IMR-90 (cell line): ENCODE measurements around the gene FAM168A. TPM values are rescaled to one million over a fixed set of nuclear protein-coding genes. Genes with fewer than 3 reads are reported as not detected.

Source experiments
- ATAC-seq: fragments of 200-7000 bp; cut with Tn5 transposase; 2 replicates; pipeline ENCODE4 v1.9.1; 2020; ENCODE audit warnings: low read depth, mild to moderate bottlenecking, moderate library complexity
- BruUV-seq: library from RNA; stranded (reverse); fragments of 400-500 nt; replicated peaks from 2 replicates; lab custom pipeline; 2021; lab: Mats Ljungman, UMichigan
- CTCF ChIA-PET: fragments of 300-600 bp; formaldehyde crosslinking; extraction: SDS; loops from one replicate; lab custom pipeline; 2021; ENCODE audit warnings: antibody characterized with exemption; lab: Yijun Ruan, JAX
- POLR2A ChIA-PET: fragments of 300-600 bp; sonication (Branson Sonifier 250); formaldehyde crosslinking; loops from one replicate; lab custom pipeline; 2022; ENCODE audit warnings: antibody characterized with exemption; ENCODE audit not compliant: unreplicated experiment; lab: Charles Lee
- DNase-seq: peaks from one replicate; pipeline ENCODE4 v3.0.0; 2013
- H2AFZ ChIP-seq: replicated peaks from 2 replicates; pipeline ENCODE3; 2013; ENCODE audit warnings: low read length, mild to moderate bottlenecking; ENCODE audit not compliant: poor library complexity
- H2AK5ac ChIP-seq: 2 replicates; pipeline ENCODE4 v1.6.1; 2013; ENCODE audit warnings: low read depth, low read length, inconsistent platforms
- H2AK9ac ChIP-seq: replicated peaks from 2 replicates; pipeline ENCODE3; 2013; ENCODE audit warnings: mild to moderate bottlenecking, low read depth, low read length, moderate library complexity; ENCODE audit not compliant: poor library complexity
- H2BK120ac ChIP-seq: 2 replicates; pipeline ENCODE4 v1.6.1; 2013; ENCODE audit warnings: low read depth, low read length, inconsistent platforms
- H2BK15ac ChIP-seq: 3 replicates; pipeline ENCODE4 v1.6.1; 2013; ENCODE audit warnings: low read depth, low read length, inconsistent platforms
- H2BK20ac ChIP-seq: 2 replicates; pipeline ENCODE4 v1.6.1; 2013; ENCODE audit warnings: low read depth, mild to moderate bottlenecking, inconsistent platforms, low read length, moderate library complexity
- H2BK5ac ChIP-seq: 2 replicates; pipeline ENCODE4 v1.6.1; 2013; ENCODE audit warnings: mild to moderate bottlenecking, low read depth, low read length, inconsistent platforms; ENCODE audit not compliant: poor library complexity, severe bottlenecking
- H3K14ac ChIP-seq: replicated peaks from 2 replicates; pipeline ENCODE4 v1.6.1; 2013; ENCODE audit warnings: low read depth, low read length, inconsistent platforms
- H3K18ac ChIP-seq: 2 replicates; pipeline ENCODE4 v1.6.1; 2013; ENCODE audit warnings: low read depth, low read length, control low read depth
- H3K23ac ChIP-seq: 2 replicates; pipeline ENCODE4 v1.6.1; 2013; ENCODE audit warnings: low read depth, low read length, inconsistent platforms
- H3K27ac ChIP-seq: 2 replicates; pipeline ENCODE4 v1.5.1; 2013; ENCODE audit warnings: mild to moderate bottlenecking, control low read depth, low read length; ENCODE audit not compliant: insufficient read depth
- H3K27me3 ChIP-seq: 2 replicates; pipeline ENCODE4 v1.6.1; 2013; ENCODE audit warnings: low read length; ENCODE audit not compliant: control insufficient read depth, insufficient read depth
- H3K36me3 ChIP-seq: 2 replicates; pipeline ENCODE4 v1.6.1; 2013; ENCODE audit warnings: low read length, mixed read lengths; ENCODE audit not compliant: control insufficient read depth, insufficient read depth
- H3K4ac ChIP-seq: 2 replicates; pipeline ENCODE4 v1.6.1; 2013; ENCODE audit warnings: low read depth, low read length, inconsistent platforms
- H3K4me1 ChIP-seq: 2 replicates; pipeline ENCODE4 v1.6.1; 2013; ENCODE audit warnings: low read length, mixed read lengths; ENCODE audit not compliant: control insufficient read depth, insufficient read depth
- H3K4me2 ChIP-seq: 2 replicates; pipeline ENCODE4 v1.6.1; 2013; ENCODE audit warnings: low read depth, mild to moderate bottlenecking, control low read depth, low read length, moderate library complexity
- H3K4me3 ChIP-seq: 2 replicates; pipeline ENCODE4 v1.5.1; 2013; ENCODE audit warnings: low read depth, mild to moderate bottlenecking, control low read depth, low read length, moderate library complexity; ENCODE audit not compliant: insufficient read depth
- H3K56ac ChIP-seq: 2 replicates; pipeline ENCODE4 v1.6.1; 2013; ENCODE audit warnings: low read length, inconsistent platforms; ENCODE audit not compliant: insufficient read depth; ENCODE audit errors: extremely low read depth
- H3K79me1 ChIP-seq, 2 experiments: 2 replicates each; pipeline ENCODE4 v1.6.1; 2013; ENCODE audit warnings: low read length in 2 of 2, inconsistent platforms in 1 of 2, low read depth in 1 of 2
- H3K9ac ChIP-seq: 2 replicates; pipeline ENCODE4 v1.6.1; 2013; ENCODE audit warnings: low read depth, low read length, control low read depth
- H3K9me1 ChIP-seq: 2 replicates; pipeline ENCODE4 v1.6.1; 2013; ENCODE audit warnings: low read length, inconsistent platforms; ENCODE audit not compliant: insufficient read depth
- H3K9me3 ChIP-seq: 2 replicates; pipeline ENCODE4 v1.6.1; 2013; ENCODE audit warnings: low read length; ENCODE audit not compliant: control insufficient read depth, insufficient read depth
- H4K20me1 ChIP-seq: 2 replicates; pipeline ENCODE4 v1.6.1; 2013; ENCODE audit warnings: low read length, inconsistent platforms; ENCODE audit not compliant: insufficient read depth
- H4K5ac ChIP-seq: 2 replicates; pipeline ENCODE4 v1.6.1; 2013; ENCODE audit warnings: mild to moderate bottlenecking, low read depth, low read length, control low read depth
- H4K8ac ChIP-seq, 2 experiments: 2 replicates each; pipeline ENCODE4 v1.6.1; 2013; ENCODE audit warnings: low read depth in 2 of 2, low read length in 2 of 2, control low read depth in 1 of 2, inconsistent platforms in 1 of 2
- H4K91ac ChIP-seq: 2 replicates; pipeline ENCODE4 v1.6.1; 2013; ENCODE audit warnings: low read depth, low read length, inconsistent platforms; ENCODE audit not compliant: insufficient read depth
- BHLHE40 ChIP-seq: fragments of 150-350 bp; IDR thresholded peaks from 2 replicates; pipeline ENCODE4 v1.6.1; 2016; ENCODE audit warnings: mild to moderate bottlenecking, low read depth, low read length
- CTCF ChIP-seq: conservative IDR thresholded peaks from 2 replicates; pipeline ENCODE4 v1.5.1; 2012; ENCODE audit warnings: mild to moderate bottlenecking, low read depth, low read length, improper control_type of control experiment
- FOS ChIP-seq: fragments of 150-350 bp; IDR thresholded peaks from 2 replicates; pipeline ENCODE4 v1.6.1; 2016; ENCODE audit warnings: low read depth, low read length
- MAFK ChIP-seq: IDR thresholded peaks from 2 replicates; pipeline ENCODE4 v1.6.1; 2012; ENCODE audit warnings: low read depth, low read length, improper control_type of control experiment
- MAZ ChIP-seq: IDR thresholded peaks from 2 replicates; pipeline ENCODE4 v1.6.1; 2012; ENCODE audit warnings: low read depth, mild to moderate bottlenecking, low read length, improper control_type of control experiment, moderate library complexity, borderline replicate concordance
- MXI1 ChIP-seq: IDR thresholded peaks from 2 replicates; pipeline ENCODE4 v1.6.1; 2012; ENCODE audit warnings: low read depth, mild to moderate bottlenecking, low read length, moderate library complexity, borderline replicate concordance
- NFE2L2 ChIP-seq: fragments of 150-350 bp; IDR thresholded peaks from 2 replicates; pipeline ENCODE4 v1.6.1; 2016; ENCODE audit warnings: low read depth, mild to moderate bottlenecking, low read length
- POLR2A ChIP-seq: IDR thresholded peaks from 2 replicates; pipeline ENCODE4 v1.6.1; 2012; ENCODE audit warnings: mild to moderate bottlenecking, low read depth, low read length
- RAD21 ChIP-seq: IDR thresholded peaks from 2 replicates; pipeline ENCODE4 v1.6.1; 2012; ENCODE audit warnings: low read length, improper control_type of control experiment
- RCOR1 ChIP-seq: IDR thresholded peaks from 2 replicates; pipeline ENCODE4 v1.6.1; 2012; ENCODE audit warnings: mild to moderate bottlenecking, low read length, improper control_type of control experiment; ENCODE audit not compliant: insufficient replicate concordance
- SMC3 ChIP-seq: fragments of 150-350 bp; IDR thresholded peaks from 2 replicates; pipeline ENCODE4 v1.6.1; 2016; ENCODE audit warnings: low read depth, mild to moderate bottlenecking, antibody characterized with exemption, low read length, moderate library complexity
- WGBS, 2 experiments: methylation state at CpG; one replicate each; pipeline versions ENCODE4 v1.1.5 to v1.1.7; 2013; ENCODE audit warnings: missing lambda C conversion rate in 2 of 2; ENCODE audit not compliant: insufficient read length in 1 of 2; ENCODE audit errors: extremely low coverage in 2 of 2; 5-methylcytosine and 5-hydroxymethylcytosine counted together
- dilution Hi-C: fragments of 300-500 bp; cut with HindIII; formaldehyde crosslinking; loops from one replicate; pipeline ENCODE4 v1.14.3; 2018; ENCODE audit warnings: low sequenced_read_pairs; ENCODE audit not compliant: unreplicated experiment
- in situ Hi-C: fragments of 300-500 bp; cut with MboI; formaldehyde crosslinking; loops from 3 replicates; pipeline ENCODE4 v1.14.3; 2019; ENCODE audit warnings: low sequenced_read_pairs, inconsistent platforms, mixed read lengths
- intact Hi-C: fragments of 100-400 bp; cut with micrococcal nuclease; formaldehyde crosslinking; loops from 2 replicates; pipeline ENCODE4 v1.10.0; 2022
- polyA plus RNA-seq, 3 experiments: library from polyadenylated mRNA; depleted of rRNA; stranded (reverse); fragments of >200 nt; gene quantifications; 2 replicates each; pipeline ENCODE4 v1.2.3, GENCODE V29; 2012; ENCODE audit warnings: low replicate concordance in 1 of 3
- total RNA-seq: library from RNA; depleted of rRNA; stranded (reverse); fragments of >200 nt; gene quantifications from 2 replicates; pipeline ENCODE4 v1.2.3, GENCODE V29; 2012
- TF ChIP-seq, protein P1 (sequence below): fragments of 150-350 bp; IDR thresholded peaks from 2 replicates; pipeline ENCODE4 v1.6.1; 2016; ENCODE audit warnings: low read depth, mild to moderate bottlenecking, low read length, moderate library complexity, borderline replicate concordance
- TF ChIP-seq, protein P2 (sequence below): fragments of 150-350 bp; IDR thresholded peaks from 2 replicates; pipeline ENCODE4 v1.6.1; 2017; ENCODE audit warnings: mild to moderate bottlenecking, antibody characterized with exemption, low read length, low read depth

Gene FAM168A
- total and polyA plus RNA-seq, 2 of the 4 experiments (the other 2 are of a cell fraction), result 13.1 to 22.8 TPM

GRCh38 chr11:73412308-73412707 lies 185.6 kb downstream of the FAM168A start:
- Histone ChIP-seq H3K4ac (no peak overlapping the region), H3K9ac (no peak overlapping the region), H2BK5ac (no peak overlapping the region), H2BK20ac (no peak overlapping the region), H4K5ac (no peak overlapping the region), H3K23ac (no peak overlapping the region), H3K56ac (no peak overlapping the region), H3K4me2 (no peak overlapping the region), H2BK15ac (no peak overlapping the region), H2AFZ (no peak overlapping the region), H2AK5ac (no peak overlapping the region), H3K4me1 (peaks cover 14% of the 10 kb centered on the region), H3K9me1 (peaks cover 24% of the 10 kb centered on the region), H3K27ac (no peak overlapping the region), H2AK9ac (no peak overlapping the region), H4K20me1 (no peaks in the 10 kb centered on the region; the same call in 1 of the 2 replicates), H3K27me3 (no peaks in the 10 kb centered on the region), H3K4me3 (no peak overlapping the region), H3K36me3 (peaks cover 15% of the 10 kb centered on the region), H3K14ac (no peak overlapping the region), H2BK120ac (no peak overlapping the region), H4K91ac (no peak overlapping the region), H3K79me1 (peaks cover 3 to 15% of the 10 kb centered on the region in 2 experiments; a peak in 3 of 4 replicates), H3K18ac (no peak overlapping the region), H4K8ac (no peak overlapping the region), H3K9me3 (no peaks in the 10 kb centered on the region)
- POLR2A ChIA-PET, result no interaction called here
- CTCF ChIA-PET, result no interaction called here
- dilution Hi-C loops, result no loop called here
- in situ Hi-C loops, result no loop called here
- WGBS, 2 experiments, result 83% methylated on average over 2 of the region's 3 CpGs; no CpG with 5 or more reads in 1 of the 2 experiments
- ATAC-seq (no peak), DNase-seq (no peak)
- intact Hi-C loops, result no loop called here
- no TSS peak for BruUV-seq
- TF ChIP-seq RAD21 (no peak), MAFK (no peak), NFE2L2 (no peak), RCOR1 (no peak), CTCF (no peak), SMC3 (no peak), MXI1 (no peak), POLR2A (no peak), MAZ (no peak), FOS (no peak), BHLHE40 (no peak)
- TF ChIP-seq, protein P1, sequence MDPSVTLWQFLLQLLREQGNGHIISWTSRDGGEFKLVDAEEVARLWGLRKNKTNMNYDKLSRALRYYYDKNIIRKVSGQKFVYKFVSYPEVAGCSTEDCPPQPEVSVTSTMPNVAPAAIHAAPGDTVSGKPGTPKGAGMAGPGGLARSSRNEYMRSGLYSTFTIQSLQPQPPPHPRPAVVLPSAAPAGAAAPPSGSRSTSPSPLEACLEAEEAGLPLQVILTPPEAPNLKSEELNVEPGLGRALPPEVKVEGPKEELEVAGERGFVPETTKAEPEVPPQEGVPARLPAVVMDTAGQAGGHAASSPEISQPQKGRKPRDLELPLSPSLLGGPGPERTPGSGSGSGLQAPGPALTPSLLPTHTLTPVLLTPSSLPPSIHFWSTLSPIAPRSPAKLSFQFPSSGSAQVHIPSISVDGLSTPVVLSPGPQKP, result no peak
- TF ChIP-seq, protein P2, sequence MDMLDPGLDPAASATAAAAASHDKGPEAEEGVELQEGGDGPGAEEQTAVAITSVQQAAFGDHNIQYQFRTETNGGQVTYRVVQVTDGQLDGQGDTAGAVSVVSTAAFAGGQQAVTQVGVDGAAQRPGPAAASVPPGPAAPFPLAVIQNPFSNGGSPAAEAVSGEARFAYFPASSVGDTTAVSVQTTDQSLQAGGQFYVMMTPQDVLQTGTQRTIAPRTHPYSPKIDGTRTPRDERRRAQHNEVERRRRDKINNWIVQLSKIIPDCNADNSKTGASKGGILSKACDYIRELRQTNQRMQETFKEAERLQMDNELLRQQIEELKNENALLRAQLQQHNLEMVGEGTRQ, result no peak
